ENCODE data around the gene INPP5A. TPM values are rescaled to one million over a fixed set of nuclear protein-coding genes. Genes with fewer than 3 reads are reported as not detected.

The INPP5A gene
- total and polyA plus RNA-seq, 2 of the 13 experiments (the other 11 are each of a cell fraction or from before 2014, with no cell fraction given) = 17.5 to 37.9 TPM

DNA sequence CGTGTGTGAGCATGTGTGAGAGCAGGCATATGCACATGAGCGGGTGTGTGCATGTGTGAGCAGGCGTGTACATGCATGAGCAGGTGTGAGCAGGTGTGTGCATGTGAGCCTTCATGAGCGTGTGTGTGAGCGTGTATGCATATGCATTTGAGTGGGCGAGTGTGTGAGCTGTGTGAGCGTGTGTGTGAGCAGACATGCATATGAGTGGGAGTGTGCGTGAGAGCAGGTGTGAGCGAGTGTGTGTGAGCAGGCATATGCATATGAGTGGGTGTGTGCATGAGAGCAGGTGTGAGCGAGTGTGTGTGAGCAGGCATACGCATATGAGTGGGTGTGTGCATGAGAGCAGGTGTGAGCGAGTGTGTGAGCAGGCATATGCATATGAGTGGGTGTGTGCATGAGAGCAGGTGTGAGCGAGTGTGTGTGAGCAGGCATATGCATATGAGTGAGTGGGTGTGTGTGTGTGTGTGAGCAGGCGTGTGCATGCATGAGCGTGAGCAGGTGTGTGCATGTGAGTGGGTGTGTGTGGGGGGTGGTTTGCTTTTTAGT lies 217.7 kb downstream of the INPP5A start:
- CTCF ChIA-PET (ENCODE audit: low intra/inter-chr PET ratio, low total read pairs) = no interaction called here
- DNase-seq (ENCODE audit: low spot score) = no peak
- Histone ChIP-seq H3K27me3 (ENCODE audit: control insufficient read depth in 1 of 2, insufficient read depth in 2 of 2, low read length in 2 of 2) (no peaks in the 10 kb centered on the region), H3K36me3 (replicated peaks in 1 of 2; ENCODE audit: control insufficient read depth in 1 of 2, insufficient read depth in 2 of 2, low read length in 2 of 2) (peaks cover 0 to 8% of the 10 kb centered on the region in 2 experiments; a peak in 2 of 5 replicates), H4K20me1 (ENCODE audit: insufficient read depth, low read length) (no peaks in the 10 kb centered on the region), H3K27ac (ENCODE audit: extremely low read length, insufficient read depth, low read length) (no peak overlapping the region), H3K79me2 (ENCODE audit: insufficient read depth, low read length) (no peaks in the 10 kb centered on the region), H2AFZ (ENCODE audit: low read length) (no peak overlapping the region), H3K9me3 (ENCODE audit: low read length) (no peaks in the 10 kb centered on the region), H3K4me2 (ENCODE audit: low read depth, low read length) (no peak overlapping the region), H3K4me1 (ENCODE audit: insufficient read depth, low read length) (no peaks in the 10 kb centered on the region), H3K4me3 (replicated peaks in 1 of 3; ENCODE audit: insufficient read depth in 1 of 3, low read depth in 2 of 3, low read length in 3 of 3) (no peak overlapping the region), H3K9ac (ENCODE audit: insufficient read depth, low read depth, low read length) (no peak overlapping the region)
- no peak for ATAC-seq
- intact Hi-C loops (cut with micrococcal nuclease; ENCODE audit: unreplicated experiment) = no loop called here
- POLR2A ChIA-PET = no interaction called here
- 96% methylated on average over 15 of the region's 15 CpGs for WGBS (ENCODE audit: low lambda C conversion rate)
- FAIRE-seq = no peak
- in situ Hi-C loops (cut with HindIII; ENCODE audit: extremely low pct_ligation_motif_present, low pct_unique_long_range_greater_than_20kb) = no loop called here
- BruUV-seq (replicated peaks) = no TSS peak
- TF ChIP-seq GZF1 (CRISPR knock-in tag; IDR thresholded peaks at IDR 0.05) = no peak
- TF ChIP-seq, protein P1, sequence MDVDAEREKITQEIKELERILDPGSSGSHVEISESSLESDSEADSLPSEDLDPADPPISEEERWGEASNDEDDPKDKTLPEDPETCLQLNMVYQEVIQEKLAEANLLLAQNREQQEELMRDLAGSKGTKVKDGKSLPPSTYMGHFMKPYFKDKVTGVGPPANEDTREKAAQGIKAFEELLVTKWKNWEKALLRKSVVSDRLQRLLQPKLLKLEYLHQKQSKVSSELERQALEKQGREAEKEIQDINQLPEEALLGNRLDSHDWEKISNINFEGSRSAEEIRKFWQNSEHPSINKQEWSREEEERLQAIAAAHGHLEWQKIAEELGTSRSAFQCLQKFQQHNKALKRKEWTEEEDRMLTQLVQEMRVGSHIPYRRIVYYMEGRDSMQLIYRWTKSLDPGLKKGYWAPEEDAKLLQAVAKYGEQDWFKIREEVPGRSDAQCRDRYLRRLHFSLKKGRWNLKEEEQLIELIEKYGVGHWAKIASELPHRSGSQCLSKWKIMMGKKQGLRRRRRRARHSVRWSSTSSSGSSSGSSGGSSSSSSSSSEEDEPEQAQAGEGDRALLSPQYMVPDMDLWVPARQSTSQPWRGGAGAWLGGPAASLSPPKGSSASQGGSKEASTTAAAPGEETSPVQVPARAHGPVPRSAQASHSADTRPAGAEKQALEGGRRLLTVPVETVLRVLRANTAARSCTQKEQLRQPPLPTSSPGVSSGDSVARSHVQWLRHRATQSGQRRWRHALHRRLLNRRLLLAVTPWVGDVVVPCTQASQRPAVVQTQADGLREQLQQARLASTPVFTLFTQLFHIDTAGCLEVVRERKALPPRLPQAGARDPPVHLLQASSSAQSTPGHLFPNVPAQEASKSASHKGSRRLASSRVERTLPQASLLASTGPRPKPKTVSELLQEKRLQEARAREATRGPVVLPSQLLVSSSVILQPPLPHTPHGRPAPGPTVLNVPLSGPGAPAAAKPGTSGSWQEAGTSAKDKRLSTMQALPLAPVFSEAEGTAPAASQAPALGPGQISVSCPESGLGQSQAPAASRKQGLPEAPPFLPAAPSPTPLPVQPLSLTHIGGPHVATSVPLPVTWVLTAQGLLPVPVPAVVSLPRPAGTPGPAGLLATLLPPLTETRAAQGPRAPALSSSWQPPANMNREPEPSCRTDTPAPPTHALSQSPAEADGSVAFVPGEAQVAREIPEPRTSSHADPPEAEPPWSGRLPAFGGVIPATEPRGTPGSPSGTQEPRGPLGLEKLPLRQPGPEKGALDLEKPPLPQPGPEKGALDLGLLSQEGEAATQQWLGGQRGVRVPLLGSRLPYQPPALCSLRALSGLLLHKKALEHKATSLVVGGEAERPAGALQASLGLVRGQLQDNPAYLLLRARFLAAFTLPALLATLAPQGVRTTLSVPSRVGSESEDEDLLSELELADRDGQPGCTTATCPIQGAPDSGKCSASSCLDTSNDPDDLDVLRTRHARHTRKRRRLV (CRISPR knock-in tag; IDR thresholded peaks at IDR 0.05) = no peak
- no peak for TF ChIP-seq PRPF4 (IDR thresholded peaks at IDR 0.05; ENCODE audit: low read depth, low read length, poor library complexity, severe bottlenecking)
- no peak for TF ChIP-seq TAF15 (IDR thresholded peaks at IDR 0.05; ENCODE audit: low read depth, low read length, poor library complexity, severe bottlenecking)
- TF ChIP-seq DNMT1 (CRISPR knock-in tag; IDR thresholded peaks at IDR 0.05) = no peak
- no peak for TF ChIP-seq GABPB1 (CRISPR knock-in tag; IDR thresholded peaks at IDR 0.05)
- TF ChIP-seq HES4 (CRISPR knock-in tag; IDR thresholded peaks at IDR 0.05; ENCODE audit: borderline replicate concordance) = no peak
- TF ChIP-seq FOXK2 (IDR thresholded peaks at IDR 0.05) = no peak
- TF ChIP-seq, protein P2, sequence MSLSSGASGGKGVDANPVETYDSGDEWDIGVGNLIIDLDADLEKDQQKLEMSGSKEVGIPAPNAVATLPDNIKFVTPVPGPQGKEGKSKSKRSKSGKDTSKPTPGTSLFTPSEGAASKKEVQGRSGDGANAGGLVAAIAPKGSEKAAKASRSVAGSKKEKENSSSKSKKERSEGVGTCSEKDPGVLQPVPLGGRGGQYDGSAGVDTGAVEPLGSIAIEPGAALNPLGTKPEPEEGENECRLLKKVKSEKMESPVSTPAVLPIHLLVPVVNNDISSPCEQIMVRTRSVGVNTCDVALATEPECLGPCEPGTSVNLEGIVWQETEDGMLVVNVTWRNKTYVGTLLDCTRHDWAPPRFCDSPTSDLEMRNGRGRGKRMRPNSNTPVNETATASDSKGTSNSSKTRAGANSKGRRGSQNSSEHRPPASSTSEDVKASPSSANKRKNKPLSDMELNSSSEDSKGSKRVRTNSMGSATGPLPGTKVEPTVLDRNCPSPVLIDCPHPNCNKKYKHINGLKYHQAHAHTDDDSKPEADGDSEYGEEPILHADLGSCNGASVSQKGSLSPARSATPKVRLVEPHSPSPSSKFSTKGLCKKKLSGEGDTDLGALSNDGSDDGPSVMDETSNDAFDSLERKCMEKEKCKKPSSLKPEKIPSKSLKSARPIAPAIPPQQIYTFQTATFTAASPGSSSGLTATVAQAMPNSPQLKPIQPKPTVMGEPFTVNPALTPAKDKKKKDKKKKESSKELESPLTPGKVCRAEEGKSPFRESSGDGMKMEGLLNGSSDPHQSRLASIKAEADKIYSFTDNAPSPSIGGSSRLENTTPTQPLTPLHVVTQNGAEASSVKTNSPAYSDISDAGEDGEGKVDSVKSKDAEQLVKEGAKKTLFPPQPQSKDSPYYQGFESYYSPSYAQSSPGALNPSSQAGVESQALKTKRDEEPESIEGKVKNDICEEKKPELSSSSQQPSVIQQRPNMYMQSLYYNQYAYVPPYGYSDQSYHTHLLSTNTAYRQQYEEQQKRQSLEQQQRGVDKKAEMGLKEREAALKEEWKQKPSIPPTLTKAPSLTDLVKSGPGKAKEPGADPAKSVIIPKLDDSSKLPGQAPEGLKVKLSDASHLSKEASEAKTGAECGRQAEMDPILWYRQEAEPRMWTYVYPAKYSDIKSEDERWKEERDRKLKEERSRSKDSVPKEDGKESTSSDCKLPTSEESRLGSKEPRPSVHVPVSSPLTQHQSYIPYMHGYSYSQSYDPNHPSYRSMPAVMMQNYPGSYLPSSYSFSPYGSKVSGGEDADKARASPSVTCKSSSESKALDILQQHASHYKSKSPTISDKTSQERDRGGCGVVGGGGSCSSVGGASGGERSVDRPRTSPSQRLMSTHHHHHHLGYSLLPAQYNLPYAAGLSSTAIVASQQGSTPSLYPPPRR (CRISPR knock-in tag; IDR thresholded peaks at IDR 0.05; ENCODE audit: borderline replicate concordance) = no peak
- TF ChIP-seq JARID2 (CRISPR knock-in tag; IDR thresholded peaks at IDR 0.05; ENCODE audit: insufficient replicate concordance) = no peak
- TF ChIP-seq ZNF839 (CRISPR knock-in tag; IDR thresholded peaks at IDR 0.05; ENCODE audit: borderline replicate concordance) = no peak
- TF ChIP-seq ZNF12 (CRISPR knock-in tag; IDR thresholded peaks at IDR 0.05) = no peak
- no peak for TF ChIP-seq ZNF138 (CRISPR knock-in tag; IDR thresholded peaks at IDR 0.05; ENCODE audit: low read depth)
- TF ChIP-seq ZNF674 (CRISPR knock-in tag; IDR thresholded peaks at IDR 0.05; ENCODE audit: low read depth) = no peak

Data from HepG2 (cell line).